A549 (cell line): Measurements from ENCODE around the gene FAM13A. TPM values are rescaled to one million over a fixed set of nuclear protein-coding genes. Genes with fewer than 3 reads are reported as not detected.
A peak's percentile ranks its signal among the peaks of the same experiment; 100 is the strongest.

Experiments
- ATAC-seq, 2 experiments: fragments of 200-7000 bp in 1 of 2; fragments of >200 bp in 1 of 2; cut with Nextera tagmentation in 1 of 2; cut with Tn5 transposase in 1 of 2; 3 replicates each; pipeline versions ENCODE4 v1.8.0 to v1.9.1; 2018 to 2020; ENCODE audit warnings: mild to moderate bottlenecking in 1 of 2, moderate library complexity in 1 of 2
- CTCF ChIA-PET: fragments of 300-600 bp; sonication (Branson Sonifier 250); formaldehyde crosslinking; extraction: SDS; loops from one replicate; lab custom pipeline; 2021; ENCODE audit warnings: antibody characterized with exemption, inconsistent platforms; lab: Yijun Ruan, JAX
- POLR2A ChIA-PET: fragments of 350-600 bp; formaldehyde crosslinking; extraction: SDS; loops from one replicate; lab custom pipeline; 2021; ENCODE audit warnings: antibody characterized with exemption, inconsistent platforms; lab: Yijun Ruan, JAX
- DNase-seq, 2 experiments: peaks; one replicate each; pipeline versions ENCODE4 v3.0.0 to v3.0.0-alpha.2; 2011 to 2016; ENCODE audit warnings: low read depth in 1 of 2, low spot score in 1 of 2
- FAIRE-seq: peaks from 2 replicates; lab custom pipeline; 2011; peaks lifted over from hg19 to GRCh38; lab: Jason Lieb, UNC
- H3K27ac ChIP-seq, 2 experiments: fragments of >200 bp; sonication (Bioruptor Twin); formaldehyde crosslinking; 3 replicates each; pipeline ENCODE4 v1.5.1; 2016 to 2017
- H3K4me1 ChIP-seq: fragments of >200 bp; sonication (Bioruptor Twin); formaldehyde crosslinking; 3 replicates; pipeline ENCODE4 v1.6.1; 2016
- H3K4me2 ChIP-seq: fragments of >200 bp; sonication (Bioruptor Twin); formaldehyde crosslinking; 3 replicates; pipeline ENCODE4 v1.6.1; 2016
- H3K4me3 ChIP-seq: fragments of >200 bp; sonication (Bioruptor Twin); formaldehyde crosslinking; 3 replicates; pipeline ENCODE4 v1.5.1; 2016
- H3K9me3 ChIP-seq: fragments of >200 bp; sonication (Bioruptor Twin); formaldehyde crosslinking; 3 replicates; pipeline ENCODE4 v1.6.1; 2016
- ATOH8 ChIP-seq: fragments of 250-450 bp; sonication (Bioruptor Pico); IDR thresholded peaks from 2 replicates; pipeline ENCODE4 v1.5.0; 2020; ENCODE audit warnings: low read depth, mild to moderate bottlenecking, moderate library complexity
- BCL3 ChIP-seq: fragments of >200 bp; sonication (Bioruptor Twin); formaldehyde crosslinking; IDR thresholded peaks from 3 replicates; pipeline ENCODE4 v1.6.1; 2016
- CHD2 ChIP-seq: fragments of 150-350 bp; IDR thresholded peaks from 2 replicates; pipeline ENCODE4 v1.6.1; 2014; ENCODE audit warnings: low read length; ENCODE audit not compliant: partially characterized antibody
- CHD4 ChIP-seq: fragments of 200-600 bp; sonication (generic); IDR thresholded peaks from 2 replicates; pipeline ENCODE4 v1.6.1; 2016; ENCODE audit warnings: antibody characterized with exemption, mild to moderate bottlenecking, borderline replicate concordance
- CTCF ChIP-seq: fragments of >200 bp; sonication (Bioruptor Twin); formaldehyde crosslinking; IDR thresholded peaks from 3 replicates; pipeline ENCODE4 v1.5.1; 2016
- E2F6 ChIP-seq: IDR thresholded peaks from 2 replicates; pipeline ENCODE4 v1.6.1; 2012; ENCODE audit warnings: low read depth, borderline replicate concordance
- EHF ChIP-seq: fragments of 250-450 bp; sonication (Bioruptor Pico); IDR thresholded peaks from 2 replicates; pipeline ENCODE4 v1.5.0; 2020; ENCODE audit warnings: mild to moderate bottlenecking
- EP300 ChIP-seq, 2 experiments: fragments of >200 bp; sonication (Bioruptor Twin); formaldehyde crosslinking; IDR thresholded peaks; 2 replicates in 1 of 2; 3 replicates in 1 of 2; pipeline ENCODE4 v1.6.1; 2016 to 2017
- FOXS1 ChIP-seq: fragments of 250-450 bp; sonication (Bioruptor Pico); IDR thresholded peaks from 2 replicates; pipeline ENCODE4 v1.5.0; 2020; ENCODE audit warnings: mild to moderate bottlenecking, moderate library complexity
- HDAC2 ChIP-seq: fragments of 200-600 bp; sonication (generic); IDR thresholded peaks from 2 replicates; pipeline ENCODE4 v1.6.1; 2016
- HOXB13 ChIP-seq: fragments of 250-450 bp; sonication (Bioruptor Pico); IDR thresholded peaks from 2 replicates; pipeline ENCODE4 v1.5.0; 2020; ENCODE audit warnings: low read depth, mild to moderate bottlenecking, moderate library complexity
- HOXB5 ChIP-seq: fragments of 250-450 bp; sonication (Bioruptor Pico); IDR thresholded peaks from 2 replicates; pipeline ENCODE4 v1.5.0; 2020; ENCODE audit warnings: mild to moderate bottlenecking, moderate library complexity
- JUNB ChIP-seq: fragments of >200 bp; sonication (Bioruptor Twin); formaldehyde crosslinking; IDR thresholded peaks from 2 replicates; pipeline ENCODE4 v1.6.1; 2016
- KDM5A ChIP-seq: fragments of 200-600 bp; sonication (generic); IDR thresholded peaks from 2 replicates; pipeline ENCODE4 v1.6.1; 2016; ENCODE audit warnings: antibody characterized with exemption, mild to moderate bottlenecking
- MAFK ChIP-seq: fragments of 450-650 bp; IDR thresholded peaks from 2 replicates; pipeline ENCODE4 v1.6.1; 2014; ENCODE audit not compliant: partially characterized antibody
- MAX ChIP-seq: IDR thresholded peaks from 2 replicates; pipeline ENCODE4 v1.6.1; 2012
- MYC ChIP-seq: IDR thresholded peaks from 2 replicates; pipeline ENCODE4 v1.6.1; 2012; ENCODE audit warnings: mild to moderate bottlenecking, inconsistent platforms, low read length, improper control_type of control experiment, borderline replicate concordance
- NFE2L2 ChIP-seq: fragments of 150-350 bp; conservative IDR thresholded peaks from 2 replicates; pipeline ENCODE4 v1.6.1; 2014; ENCODE audit warnings: low read length
- NPAS2 ChIP-seq: fragments of 250-450 bp; sonication (Bioruptor Pico); IDR thresholded peaks from 2 replicates; pipeline ENCODE4 v1.8.0; 2022; ENCODE audit warnings: mild to moderate bottlenecking, moderate library complexity, borderline replicate concordance
- PBX3 ChIP-seq: IDR thresholded peaks from 2 replicates; pipeline ENCODE4 v1.6.1; 2012
- POLR2A ChIP-seq: IDR thresholded peaks from 2 replicates; pipeline ENCODE4 v1.6.1; 2012; ENCODE audit warnings: mild to moderate bottlenecking, low read length
- RAD21 ChIP-seq, 2 experiments: fragments of >200 bp in 1 of 2; sonication (Bioruptor Twin) in 1 of 2; formaldehyde crosslinking in 1 of 2; IDR thresholded peaks in 1 of 2; conservative IDR thresholded peaks in 1 of 2; 2 replicates in 1 of 2; 3 replicates in 1 of 2; pipeline ENCODE4 v1.6.1; 2012 to 2018; ENCODE audit warnings: inconsistent platforms in 1 of 2
- RARB ChIP-seq: fragments of 250-450 bp; sonication (Bioruptor Pico); IDR thresholded peaks from 2 replicates; pipeline ENCODE4 v1.8.0; 2021; ENCODE audit warnings: mild to moderate bottlenecking, moderate library complexity
- REST ChIP-seq: fragments of 200-600 bp; sonication (generic); IDR thresholded peaks from 2 replicates; pipeline ENCODE4 v1.6.1; 2016; ENCODE audit warnings: antibody characterized with exemption, mild to moderate bottlenecking, moderate library complexity
- RFX5 ChIP-seq: fragments of 450-650 bp; IDR thresholded peaks from 2 replicates; pipeline ENCODE4 v1.7.1; 2014; ENCODE audit warnings: antibody characterized with exemption, mild to moderate bottlenecking, moderate library complexity
- TFCP2L1 ChIP-seq: fragments of 250-450 bp; sonication (Bioruptor Pico); IDR thresholded peaks from 2 replicates; pipeline ENCODE4 v1.5.0; 2021; ENCODE audit warnings: mild to moderate bottlenecking
- WGBS: methylation state at CpG from one replicate; pipeline ENCODE4 v1.1.6; 2017; ENCODE audit errors: missing lambda C conversion rate; 5-methylcytosine and 5-hydroxymethylcytosine counted together
- polyA plus RNA-seq, 4 experiments: library from polyadenylated mRNA; depleted of rRNA in 3 of 4; stranded (reverse); fragments of >200 nt; fragmentation: RNase III in 1 of 4; extraction: RNeasy Plus Mini Kit Qiagen cat#74134 plus additional on column Dnase treatment in 1 of 4; gene quantifications; 2 replicates in 3 of 4; 3 replicates in 1 of 4; pipeline ENCODE4 v1.2.3, GENCODE V29; 2011 to 2017

Gene FAM13A
- polyA plus RNA-seq, 2 of the 4 experiments (the other 2 are of a cell fraction), result 6.5 to 22.0 TPM

- no peak for TF ChIP-seq RARB
- no peak for TF ChIP-seq KDM5A
- no peak for TF ChIP-seq REST
- no peak for TF ChIP-seq RFX5
- TF ChIP-seq HDAC2, result no peak
- TF ChIP-seq, all 56 proteins: peak for 0
- Histone ChIP-seq H3K4me1 (peaks cover 14% of the 10 kb centered on the region), H3K27ac (no peak overlapping the region), H3K4me3 (no peak overlapping the region), H3K4me2 (no peak overlapping the region), H3K9me3 (no peaks in the 10 kb centered on the region; the same call in 2 of the 3 replicates)
- DNase-seq, result no peak
- no peak for ATAC-seq
- CTCF ChIA-PET, result no interaction called here
- FAIRE-seq, result no peak
- POLR2A ChIA-PET, result no interaction called here
- 95% methylated on average over 1 of the region's 1 CpG for WGBS
Observed at GRCh38 chr4:88799900-88800299, 257.1 kb downstream of the FAM13A start.

- Histone ChIP-seq H3K4me3 (no peak overlapping the region), H3K4me2 (no peak overlapping the region), H3K4me1 (peaks cover 5% of the 10 kb centered on the region), H3K27ac (no peak overlapping the region; a peak in 1 of 6 replicates), H3K9me3 (no peaks in the 10 kb centered on the region; the same call in 2 of the 3 replicates)
- ChIA-PET CTCF (interaction anchor here (0.7 kb wide), 1 partner anchor 271 kb away, joined by 3 read pairs; no protein-coding TSS in a partner anchor), POLR2A (no interaction called here)
- no peak for FAIRE-seq
- DNase-seq, result no peak
- ATAC-seq, result no peak
- no peak for TF ChIP-seq POLR2A
- no peak for TF ChIP-seq RAD21 (conservative IDR thresholded peaks at IDR 0.05 in 1 of 2, IDR thresholded peaks at IDR 0.05 in 1 of 2)
- no peak for TF ChIP-seq HOXB5
- no peak for TF ChIP-seq HOXB13
- no peak for TF ChIP-seq BCL3
- no peak for TF ChIP-seq MAX
- TF ChIP-seq KDM5A, result no peak
- peak; percentile 75 for TF ChIP-seq NFE2L2
- no peak for TF ChIP-seq EP300 (IDR thresholded peaks at IDR 0.05)
- peak; percentile 79 for TF ChIP-seq MAFK
Observed at GRCh38 chr4:88797725-88798124, 259.3 kb downstream of the FAM13A start.

- no peak for FAIRE-seq
- no peak for DNase-seq
- WGBS, result 97% methylated on average over 1 of the region's 1 CpG
- Histone ChIP-seq H3K4me3 (no peak overlapping the region), H3K4me2 (no peak overlapping the region), H3K4me1 (peaks cover 14% of the 10 kb centered on the region), H3K27ac (no peak overlapping the region), H3K9me3 (no peaks in the 10 kb centered on the region; the same call in 2 of the 3 replicates)
- ChIA-PET CTCF (interaction anchor here (2.0 to 2.3 kb wide), 2 partner anchors 22 to 91 kb away, joined by 5 to 7 read pairs; no protein-coding TSS in a partner anchor), POLR2A (no interaction called here)
- no peak for ATAC-seq
- TF ChIP-seq RFX5 (no peak), CHD4 (no peak), JUNB (no peak), TFCP2L1 (CRISPR knock-in tag) (no peak), FOXS1 (CRISPR knock-in tag) (no peak), HDAC2 (no peak), KDM5A (no peak), E2F6 (no peak), MYC (no peak), RARB (no peak), ATOH8 (CRISPR knock-in tag) (no peak), EHF (no peak), CTCF (no peak), NPAS2 (CRISPR knock-in tag) (no peak), EP300 (IDR thresholded peaks at IDR 0.05) (no peak), CHD2 (no peak), PBX3 (no peak)
Observed at GRCh38 chr4:88796545-88796944, 260.4 kb downstream of the FAM13A start.
